HCT116 (cell line): Measurements from ENCODE around the gene FLNC. TPM values are rescaled to one million over a fixed set of nuclear protein-coding genes. Genes with fewer than 3 reads are reported as not detected.

Source experiments
- ATAC-seq: fragments of 200-7000 bp; cut with Tn5 transposase; 2 replicates; pipeline ENCODE4 v1.9.1; 2020; ENCODE audit warnings: mild to moderate bottlenecking, moderate library complexity
- BruUV-seq: library from RNA; stranded (reverse); fragments of 400-500 nt; replicated peaks from 2 replicates; lab custom pipeline; 2021; lab: Mats Ljungman, UMichigan
- CTCF ChIA-PET: fragments of 300-600 bp; sonication (Branson Sonifier 250); formaldehyde crosslinking; loops from one replicate; lab custom pipeline; 2021; ENCODE audit warnings: antibody characterized with exemption; lab: Charles Lee
- POLR2A ChIA-PET: fragments of 300-600, 350-600 bp; sonication (Branson Sonifier 250); formaldehyde crosslinking; loops from one replicate; lab custom pipeline; 2021; ENCODE audit warnings: antibody characterized with exemption; lab: Charles Lee
- RAD21 ChIA-PET, 2 experiments: fragments of 300-600 bp; sonication (Branson Sonifier 250); formaldehyde crosslinking; loops; one replicate each; lab custom pipeline; 2023; ENCODE audit warnings: low total read pairs in 2 of 2; ENCODE audit not compliant: uncharacterized antibody in 2 of 2, unreplicated experiment in 2 of 2, low non-redundant PET in 1 of 2; lab: Charles Lee
- DNase-seq: peaks from one replicate; pipeline ENCODE4 v3.0.0-alpha.2; 2010; ENCODE audit warnings: low read depth, low spot score
- H2AFZ ChIP-seq: fragments of 200-600 bp; shearing (Covaris generic), sonication (generic); 2 replicates; pipeline ENCODE4 v1.6.1; 2017; ENCODE audit warnings: low read depth, mixed run types, mixed read lengths, antibody characterized with exemption, low read length; ENCODE audit not compliant: poor library complexity, severe bottlenecking
- H3K27ac ChIP-seq: 2 replicates; pipeline ENCODE4 v1.5.1; 2012; ENCODE audit warnings: low read depth, low read length
- H3K27me3 ChIP-seq: fragments of 200-600 bp; sonication (generic); 2 replicates; pipeline ENCODE4 v1.6.1; 2016; ENCODE audit warnings: mixed run types, low read length, mixed read lengths; ENCODE audit not compliant: insufficient read depth
- H3K36me3 ChIP-seq, 2 experiments: fragments of 200-500 bp in 1 of 2; fragments of 200-600 bp in 1 of 2; sonication (Bioruptor generic) in 1 of 2; sonication (generic) in 1 of 2; 2 replicates each; pipeline versions ENCODE4 v1.5.1 to v1.6.1; 2014 to 2016; ENCODE audit warnings: low read length in 2 of 2, inconsistent platforms in 1 of 2, mixed read lengths in 1 of 2, mixed run types in 1 of 2; ENCODE audit not compliant: insufficient read depth in 2 of 2, control insufficient read depth in 1 of 2
- H3K4me1 ChIP-seq, 2 experiments: fragments of 200-600 bp in 1 of 2; sonication (generic) in 1 of 2; 2 replicates each; pipeline versions ENCODE4 v1.5.1 to v1.6.1; 2012 to 2017; ENCODE audit warnings: low read length in 2 of 2, inconsistent platforms in 1 of 2, mild to moderate bottlenecking in 1 of 2, mixed read lengths in 1 of 2, mixed run types in 1 of 2, moderate library complexity in 1 of 2; ENCODE audit not compliant: insufficient read depth in 2 of 2, control insufficient read depth in 1 of 2
- H3K4me2 ChIP-seq: fragments of 200-600 bp; sonication (generic); 2 replicates; pipeline ENCODE4 v1.6.1; 2017; ENCODE audit warnings: mixed run types, low read length, mixed read lengths
- H3K4me3 ChIP-seq, 2 experiments: fragments of 200-600 bp in 1 of 2; sonication (generic) in 1 of 2; replicated peaks in 1 of 2; 2 replicates each; pipeline ENCODE4 v1.5.1; 2011 to 2016; ENCODE audit warnings: low read length in 2 of 2, control low read depth in 1 of 2, low read depth in 1 of 2, mild to moderate bottlenecking in 1 of 2, mixed read lengths in 1 of 2, mixed run types in 1 of 2
- H3K79me2 ChIP-seq: fragments of 200-600 bp; sonication (generic); 2 replicates; pipeline ENCODE4 v1.6.1; 2017; ENCODE audit warnings: mild to moderate bottlenecking, mixed run types, low read length, moderate library complexity, mixed read lengths; ENCODE audit not compliant: insufficient read depth
- H3K9ac ChIP-seq: fragments of 200-600 bp; sonication (generic); 2 replicates; pipeline ENCODE4 v1.6.1; 2016; ENCODE audit warnings: low read length, mixed read lengths
- H3K9me2 ChIP-seq: fragments of 200-600 bp; sonication (generic), shearing (Covaris generic); 2 replicates; pipeline ENCODE4 v1.6.1; 2017; ENCODE audit warnings: mixed run types, mild to moderate bottlenecking, moderate library complexity; ENCODE audit not compliant: insufficient read depth
- H3K9me3 ChIP-seq, 2 experiments: fragments of 200-500 bp in 1 of 2; fragments of 200-600 bp in 1 of 2; sonication (Bioruptor generic) in 1 of 2; sonication (generic) in 1 of 2; 2 replicates each; pipeline ENCODE4 v1.6.1; 2014 to 2017; ENCODE audit warnings: low read length in 2 of 2, mixed read lengths in 2 of 2, inconsistent platforms in 1 of 2, low read depth in 1 of 2, mild to moderate bottlenecking in 1 of 2, mixed run types in 1 of 2, moderate library complexity in 1 of 2; ENCODE audit not compliant: control insufficient read depth in 1 of 2, insufficient read depth in 1 of 2
- H4K20me1 ChIP-seq: fragments of 200-600 bp; sonication (generic), shearing (Covaris generic); 2 replicates; pipeline ENCODE4 v1.6.1; 2017; ENCODE audit warnings: mixed run types, mild to moderate bottlenecking, moderate library complexity; ENCODE audit not compliant: insufficient read depth
- ATF3 ChIP-seq: IDR thresholded peaks from 2 replicates; pipeline ENCODE4 v1.6.1; 2012
- EGR1 ChIP-seq: IDR thresholded peaks from 2 replicates; pipeline ENCODE4 v1.6.1; 2012; ENCODE audit warnings: low read depth
- ELF1 ChIP-seq: IDR thresholded peaks from 2 replicates; pipeline ENCODE4 v1.6.1; 2012; ENCODE audit warnings: low read depth, borderline replicate concordance
- EZH2 ChIP-seq: fragments of 200-600 bp; sonication (generic); IDR thresholded peaks from 2 replicates; pipeline ENCODE4 v1.6.1; 2017; ENCODE audit warnings: antibody characterized with exemption, mixed run types
- EZH2phosphoT487 ChIP-seq: fragments of 200-600 bp; IDR thresholded peaks from 2 replicates; pipeline ENCODE4 v1.6.1; 2018; ENCODE audit warnings: antibody characterized with exemption, borderline replicate concordance
- FOSL1 ChIP-seq: IDR thresholded peaks from 2 replicates; pipeline ENCODE4 v1.6.1; 2012; ENCODE audit warnings: low read depth
- MAX ChIP-seq: IDR thresholded peaks from 2 replicates; pipeline ENCODE4 v1.6.1; 2012
- POLR2A ChIP-seq: IDR thresholded peaks from 2 replicates; pipeline ENCODE4 v1.7.0; 2011; ENCODE audit warnings: borderline replicate concordance; ENCODE audit not compliant: insufficient read depth, insufficient read length; ENCODE audit errors: extremely low read depth
- POLR2AphosphoS5 ChIP-seq: IDR thresholded peaks from 2 replicates; pipeline ENCODE4 v1.6.1; 2011; ENCODE audit warnings: mild to moderate bottlenecking, low read depth, low read length, moderate library complexity
- RAD21 ChIP-seq: IDR thresholded peaks from 2 replicates; pipeline ENCODE4 v1.6.1; 2012; ENCODE audit warnings: low read depth, mild to moderate bottlenecking
- SIN3A ChIP-seq: IDR thresholded peaks from 2 replicates; pipeline ENCODE4 v1.6.1; 2012; ENCODE audit warnings: low read depth
- SP1 ChIP-seq: IDR thresholded peaks from 2 replicates; pipeline ENCODE4 v1.6.1; 2012; ENCODE audit warnings: low read depth
- SRF ChIP-seq: IDR thresholded peaks from 2 replicates; pipeline ENCODE4 v1.6.1; 2012; ENCODE audit warnings: low read depth
- TCF7L2 ChIP-seq: IDR thresholded peaks from 2 replicates; pipeline ENCODE4 v1.7.0; 2011; ENCODE audit warnings: borderline replicate concordance, inconsistent platforms; ENCODE audit not compliant: insufficient read depth, insufficient read length; ENCODE audit errors: extremely low read depth
- ZBTB33 ChIP-seq: IDR thresholded peaks from 2 replicates; pipeline ENCODE4 v1.6.1; 2011; ENCODE audit warnings: mild to moderate bottlenecking, low read length, moderate library complexity; ENCODE audit not compliant: insufficient replicate concordance; ENCODE audit errors: extremely low read depth
- ZFX ChIP-seq: fragments of 450-650 bp; IDR thresholded peaks from 2 replicates; pipeline ENCODE4 v1.6.1; 2017
- ZNF274 ChIP-seq: fragments of 200-500 bp; sonication (Bioruptor generic); IDR thresholded peaks from 2 replicates; pipeline ENCODE4 v1.6.1; 2014; ENCODE audit warnings: mild to moderate bottlenecking, low read depth, low read length, inconsistent platforms
- intact Hi-C: fragments of 100-400 bp; cut with micrococcal nuclease; formaldehyde crosslinking; loops from 2 replicates; pipeline ENCODE4 v1.10.0; 2022
- total RNA-seq: library from RNA; stranded (reverse); gene quantifications from one replicate; pipeline ENCODE4 v1.2.1, GENCODE V29; 2021; ENCODE audit not compliant: unreplicated experiment
- TF ChIP-seq, protein P1 (sequence below), 3 experiments: fragments of 200-600 bp in 1 of 3; sonication (generic) in 1 of 3; IDR thresholded peaks in 2 of 3; conservative IDR thresholded peaks in 1 of 3; 2 replicates each; pipeline ENCODE4 v1.5.1; 2012 to 2017; ENCODE audit warnings: low read depth in 2 of 3, low read length in 2 of 3, antibody characterized with exemption in 1 of 3, borderline replicate concordance in 1 of 3, control low read depth in 1 of 3, mild to moderate bottlenecking in 1 of 3, mixed read lengths in 1 of 3, mixed run types in 1 of 3, moderate library complexity in 1 of 3; ENCODE audit not compliant: insufficient read depth in 1 of 3
- TF ChIP-seq, protein P2 (sequence below): IDR thresholded peaks from 2 replicates; pipeline ENCODE4 v1.6.1; 2012; ENCODE audit warnings: low read depth

FLNC gene
- total RNA-seq, 1 experiment from 2014 or later: 42.8 TPM

DNA sequence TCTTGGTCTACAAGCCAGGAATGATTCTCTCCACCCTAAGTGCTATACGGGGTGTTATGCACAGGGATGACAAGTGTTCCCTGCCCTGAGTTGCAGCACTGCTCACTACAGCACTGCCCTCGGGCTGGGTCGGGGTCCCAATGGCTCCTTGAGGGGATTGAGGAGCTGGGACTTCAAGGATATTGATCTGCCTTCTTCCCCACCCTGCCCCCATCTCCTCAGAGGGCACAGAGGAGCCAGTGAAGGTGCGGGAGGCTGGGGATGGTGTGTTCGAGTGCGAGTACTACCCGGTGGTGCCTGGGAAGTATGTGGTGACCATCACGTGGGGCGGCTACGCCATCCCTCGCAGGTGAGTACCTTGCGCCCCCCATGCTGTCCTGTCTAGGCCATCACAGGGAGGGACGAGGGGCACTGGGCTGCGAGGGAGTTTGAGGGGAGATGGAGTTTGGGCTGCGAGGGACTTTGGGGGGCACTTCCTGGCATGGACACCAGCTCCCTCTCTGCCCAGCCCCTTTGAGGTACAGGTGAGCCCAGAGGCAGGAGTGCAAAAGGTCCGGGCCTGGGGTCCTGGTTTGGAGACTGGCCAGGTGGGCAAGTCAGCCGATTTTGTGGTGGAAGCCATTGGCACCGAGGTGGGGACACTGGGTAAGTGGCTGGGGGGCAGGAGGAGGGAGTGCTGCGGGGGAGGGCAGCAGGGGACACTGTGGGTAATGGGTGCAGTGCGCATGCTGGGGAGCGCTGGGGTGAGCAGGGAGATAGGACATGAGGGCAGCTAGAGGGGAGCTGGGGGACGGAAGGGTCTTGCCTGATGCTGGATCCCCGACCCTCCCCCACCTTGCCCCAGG is 10.3 kb downstream of the FLNC start:
- no peaks in the 10 kb centered on the region for H3K9me2 ChIP-seq
- H3K9me3 ChIP-seq: no peaks in the 10 kb centered on the region
- ChIA-PET CTCF (interaction anchor here (2.1 kb wide), 1 partner anchor 7 kb away, joined by 11 read pairs; no protein-coding TSS in a partner anchor), RAD21 (no interaction called here), POLR2A (no interaction called here)
- no peak overlapping the region for H3K4me2 ChIP-seq
- H4K20me1 ChIP-seq: no peaks in the 10 kb centered on the region
- no peak overlapping the region for H3K9ac ChIP-seq
- peaks cover 0 to 30% of the 10 kb centered on the region in 2 experiments; a peak in 1 of 4 replicates for H3K36me3 ChIP-seq
- no peak for TF ChIP-seq POLR2A
- no peak for TF ChIP-seq ELF1
- TF ChIP-seq TCF7L2: no peak
- no peak for TF ChIP-seq SIN3A
- TF ChIP-seq POLR2AphosphoS5: no peak
- no peak for TF ChIP-seq ZNF274
- TF ChIP-seq ATF3: no peak
- no peak for TF ChIP-seq RAD21
- no peak for TF ChIP-seq EGR1
- no peak for TF ChIP-seq EZH2
- no peak for TF ChIP-seq SP1
- TF ChIP-seq MAX: no peak
- no peak for TF ChIP-seq ZBTB33
- no peak for TF ChIP-seq SRF
- no peak for TF ChIP-seq ZFX
- TF ChIP-seq, protein P1, sequence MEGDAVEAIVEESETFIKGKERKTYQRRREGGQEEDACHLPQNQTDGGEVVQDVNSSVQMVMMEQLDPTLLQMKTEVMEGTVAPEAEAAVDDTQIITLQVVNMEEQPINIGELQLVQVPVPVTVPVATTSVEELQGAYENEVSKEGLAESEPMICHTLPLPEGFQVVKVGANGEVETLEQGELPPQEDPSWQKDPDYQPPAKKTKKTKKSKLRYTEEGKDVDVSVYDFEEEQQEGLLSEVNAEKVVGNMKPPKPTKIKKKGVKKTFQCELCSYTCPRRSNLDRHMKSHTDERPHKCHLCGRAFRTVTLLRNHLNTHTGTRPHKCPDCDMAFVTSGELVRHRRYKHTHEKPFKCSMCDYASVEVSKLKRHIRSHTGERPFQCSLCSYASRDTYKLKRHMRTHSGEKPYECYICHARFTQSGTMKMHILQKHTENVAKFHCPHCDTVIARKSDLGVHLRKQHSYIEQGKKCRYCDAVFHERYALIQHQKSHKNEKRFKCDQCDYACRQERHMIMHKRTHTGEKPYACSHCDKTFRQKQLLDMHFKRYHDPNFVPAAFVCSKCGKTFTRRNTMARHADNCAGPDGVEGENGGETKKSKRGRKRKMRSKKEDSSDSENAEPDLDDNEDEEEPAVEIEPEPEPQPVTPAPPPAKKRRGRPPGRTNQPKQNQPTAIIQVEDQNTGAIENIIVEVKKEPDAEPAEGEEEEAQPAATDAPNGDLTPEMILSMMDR (IDR thresholded peaks at IDR 0.05 in 2 of 3, conservative IDR thresholded peaks at IDR 0.05 in 1 of 3; ENCODE audit: borderline replicate concordance in 1 of 3, insufficient read depth in 1 of 3, low read depth in 2 of 3, low read length in 2 of 3): no peak
- no peak for TF ChIP-seq FOSL1
- TF ChIP-seq, protein P2, sequence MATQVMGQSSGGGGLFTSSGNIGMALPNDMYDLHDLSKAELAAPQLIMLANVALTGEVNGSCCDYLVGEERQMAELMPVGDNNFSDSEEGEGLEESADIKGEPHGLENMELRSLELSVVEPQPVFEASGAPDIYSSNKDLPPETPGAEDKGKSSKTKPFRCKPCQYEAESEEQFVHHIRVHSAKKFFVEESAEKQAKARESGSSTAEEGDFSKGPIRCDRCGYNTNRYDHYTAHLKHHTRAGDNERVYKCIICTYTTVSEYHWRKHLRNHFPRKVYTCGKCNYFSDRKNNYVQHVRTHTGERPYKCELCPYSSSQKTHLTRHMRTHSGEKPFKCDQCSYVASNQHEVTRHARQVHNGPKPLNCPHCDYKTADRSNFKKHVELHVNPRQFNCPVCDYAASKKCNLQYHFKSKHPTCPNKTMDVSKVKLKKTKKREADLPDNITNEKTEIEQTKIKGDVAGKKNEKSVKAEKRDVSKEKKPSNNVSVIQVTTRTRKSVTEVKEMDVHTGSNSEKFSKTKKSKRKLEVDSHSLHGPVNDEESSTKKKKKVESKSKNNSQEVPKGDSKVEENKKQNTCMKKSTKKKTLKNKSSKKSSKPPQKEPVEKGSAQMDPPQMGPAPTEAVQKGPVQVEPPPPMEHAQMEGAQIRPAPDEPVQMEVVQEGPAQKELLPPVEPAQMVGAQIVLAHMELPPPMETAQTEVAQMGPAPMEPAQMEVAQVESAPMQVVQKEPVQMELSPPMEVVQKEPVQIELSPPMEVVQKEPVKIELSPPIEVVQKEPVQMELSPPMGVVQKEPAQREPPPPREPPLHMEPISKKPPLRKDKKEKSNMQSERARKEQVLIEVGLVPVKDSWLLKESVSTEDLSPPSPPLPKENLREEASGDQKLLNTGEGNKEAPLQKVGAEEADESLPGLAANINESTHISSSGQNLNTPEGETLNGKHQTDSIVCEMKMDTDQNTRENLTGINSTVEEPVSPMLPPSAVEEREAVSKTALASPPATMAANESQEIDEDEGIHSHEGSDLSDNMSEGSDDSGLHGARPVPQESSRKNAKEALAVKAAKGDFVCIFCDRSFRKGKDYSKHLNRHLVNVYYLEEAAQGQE: no peak
- no peak for TF ChIP-seq EZH2phosphoT487
- peaks cover 0 to 8% of the 10 kb centered on the region in 2 experiments; a peak in 2 of 4 replicates for H3K4me1 ChIP-seq
- H3K27me3 ChIP-seq: no peaks in the 10 kb centered on the region
- ATAC-seq: no peak
- no peak overlapping the region for H3K27ac ChIP-seq
- no peak for DNase-seq
- H2AFZ ChIP-seq: no peak overlapping the region
- no TSS peak for BruUV-seq
- no peak overlapping the region for H3K4me3 ChIP-seq
- H3K79me2 ChIP-seq: no peaks in the 10 kb centered on the region
- intact Hi-C loops: no loop called here
